Fibroblast of peridontal ligament (primary cell): ENCODE results near the gene RASAL2.
A peak's percentile ranks its signal among the peaks of the same experiment; 100 is the strongest.
"Not testable (repeated sequence)": the region's sequence is repeated elsewhere in the genome, so short reads cannot be mapped to it uniquely, and the experiment has no call there.

Experiments used
- DNase-seq: peaks from one replicate; pipeline ENCODE4 v3.0.0-alpha.2; 2010; ENCODE audit errors: extremely low read depth

RASAL2 gene

DNA sequence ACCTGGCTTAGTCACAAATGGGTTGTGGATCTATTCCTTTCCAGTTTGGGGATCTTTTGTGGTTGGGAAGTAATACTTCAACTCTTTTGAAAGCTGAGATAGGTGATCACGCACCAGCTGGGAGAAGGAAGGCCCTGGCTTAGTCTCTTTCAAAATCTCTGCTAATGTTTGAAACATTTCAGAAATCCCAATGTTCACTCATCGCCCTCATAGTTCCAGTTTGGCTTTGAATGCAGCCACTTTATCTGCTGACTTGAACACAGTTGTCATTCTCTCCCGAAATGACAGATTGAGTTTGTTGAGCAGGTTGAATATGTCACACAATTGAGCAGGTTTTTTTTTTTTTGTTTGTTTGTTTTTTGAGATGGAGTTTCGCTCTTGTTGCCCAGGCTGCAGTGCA is 24.6 kb downstream of the RASAL2 start:
- no peak for DNase-seq

DNA sequence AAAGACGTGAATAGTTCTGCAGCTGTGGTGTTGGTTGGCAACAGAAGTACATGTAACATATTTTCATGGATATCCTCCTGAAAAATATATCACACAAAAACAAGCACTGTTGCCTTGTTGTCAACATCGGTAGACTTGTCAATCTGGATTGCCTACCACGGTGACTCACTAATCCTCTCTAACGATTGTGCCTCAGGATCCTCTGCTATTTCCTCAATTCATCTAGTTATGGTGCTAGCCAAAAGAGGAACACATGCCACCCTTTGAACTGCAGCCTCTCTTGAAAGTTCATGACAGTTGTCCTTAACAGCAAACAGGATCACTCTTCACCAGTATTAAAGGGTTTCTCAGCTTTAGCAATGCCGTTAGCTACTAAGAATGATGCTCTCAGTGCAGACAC is 25.7 kb downstream of the RASAL2 start:
- DNase-seq, result no peak

DNA sequence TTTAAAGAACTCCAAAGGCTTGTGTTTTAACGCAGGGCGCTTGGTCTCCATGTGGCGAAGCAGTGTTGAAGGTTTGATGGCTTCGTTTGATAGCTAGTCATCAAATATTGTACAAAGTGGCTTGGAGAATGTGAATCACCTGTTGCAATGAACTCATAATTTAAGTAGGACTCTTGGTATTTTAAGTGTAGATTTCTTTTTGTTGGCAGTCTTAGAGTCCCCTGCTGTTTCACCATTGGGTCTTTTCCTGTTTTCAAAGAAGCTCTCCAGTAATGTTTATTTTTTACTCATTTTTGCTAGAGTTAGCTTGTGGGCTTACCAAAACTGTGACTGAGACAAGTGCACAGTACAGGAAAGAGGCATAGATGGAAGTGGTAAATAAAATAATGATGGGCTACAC is 26.2 kb downstream of the RASAL2 start:
- no peak for DNase-seq

DNA sequence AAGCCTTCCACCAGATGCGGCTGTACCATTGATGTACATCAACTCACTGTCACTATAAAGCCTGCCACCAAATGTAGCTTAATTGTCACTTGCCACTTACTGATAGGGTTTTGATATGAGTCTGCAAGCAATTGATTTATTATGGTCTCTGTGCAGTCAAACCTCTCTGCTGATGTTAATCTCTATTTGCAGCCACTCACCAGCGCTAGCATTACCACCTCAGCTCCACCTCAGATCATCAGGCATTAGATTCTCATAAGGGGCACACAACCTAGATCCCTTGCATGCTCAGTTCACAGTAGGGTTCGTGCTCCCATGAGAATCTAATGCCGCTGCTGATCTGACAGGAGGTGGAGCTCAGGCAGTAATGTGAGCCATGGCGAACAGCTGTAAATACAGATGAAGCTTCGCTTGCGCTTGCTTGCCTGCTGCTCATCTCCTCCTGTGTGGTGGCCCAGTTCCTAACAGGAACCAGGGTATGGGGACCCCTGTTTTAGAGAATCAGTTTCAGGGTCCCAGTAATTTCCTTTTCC is 26.7 kb downstream of the RASAL2 start:
- DNase-seq, result not testable (repeated sequence)

DNA sequence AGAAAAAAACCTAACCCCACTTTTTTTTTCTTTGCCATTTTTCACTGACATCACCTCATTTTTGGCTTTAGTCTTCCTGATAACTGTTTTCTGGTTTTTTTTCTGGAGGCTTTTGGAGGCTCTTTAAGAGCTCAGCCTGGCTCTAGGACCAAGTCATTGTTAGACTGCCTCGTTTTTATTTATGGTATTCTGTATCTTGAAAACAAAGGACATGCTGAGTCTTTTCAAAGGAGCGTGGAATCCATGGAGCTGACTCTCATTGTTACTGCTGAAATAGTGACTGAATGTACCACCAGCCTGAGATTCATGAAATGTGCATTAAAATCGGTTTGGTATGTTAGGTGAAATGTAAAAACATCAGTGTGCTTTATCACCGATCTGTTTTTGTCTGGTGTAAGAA is 28.0 kb downstream of the RASAL2 start:
- DNase-seq, result no peak

DNA sequence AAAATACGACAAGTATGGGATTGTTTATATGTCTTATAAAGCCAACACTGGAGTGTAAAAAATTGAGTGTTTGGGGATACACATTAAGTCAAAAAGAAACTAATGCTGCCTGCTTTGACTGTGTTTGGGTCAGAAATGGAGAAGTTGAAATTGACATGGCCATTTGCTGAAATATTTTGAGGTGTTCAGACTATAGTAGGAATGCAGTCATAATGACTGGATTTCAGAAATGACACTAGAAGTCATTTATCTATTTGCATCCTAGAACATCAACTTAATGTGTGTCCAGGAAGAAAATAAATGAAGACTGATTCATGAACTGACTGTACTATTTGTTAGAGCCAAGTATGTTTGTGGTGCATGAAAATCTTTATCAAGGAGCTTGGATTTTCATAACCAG is 28.4 kb downstream of the RASAL2 start:
- no peak for DNase-seq

DNA sequence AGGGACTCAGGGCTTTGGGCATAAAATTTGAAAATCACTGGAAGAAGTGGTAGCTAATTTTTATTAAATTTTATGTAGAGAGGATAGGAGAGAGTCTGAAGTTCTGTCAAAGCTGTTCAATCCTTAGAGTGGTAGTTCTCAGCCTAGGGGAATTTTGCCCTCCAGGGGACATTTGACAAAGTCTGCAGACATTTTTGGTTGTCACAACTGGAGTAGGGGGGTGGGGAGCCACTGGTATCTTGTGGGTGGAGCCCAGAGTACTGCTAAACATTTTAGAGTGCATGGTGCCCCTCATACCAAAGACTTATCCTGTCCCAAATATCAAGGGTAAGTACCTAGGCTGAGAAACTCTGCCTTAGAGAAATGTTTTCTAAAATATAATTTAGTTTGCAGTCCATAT is 30.2 kb downstream of the RASAL2 start:
- no peak for DNase-seq

DNA sequence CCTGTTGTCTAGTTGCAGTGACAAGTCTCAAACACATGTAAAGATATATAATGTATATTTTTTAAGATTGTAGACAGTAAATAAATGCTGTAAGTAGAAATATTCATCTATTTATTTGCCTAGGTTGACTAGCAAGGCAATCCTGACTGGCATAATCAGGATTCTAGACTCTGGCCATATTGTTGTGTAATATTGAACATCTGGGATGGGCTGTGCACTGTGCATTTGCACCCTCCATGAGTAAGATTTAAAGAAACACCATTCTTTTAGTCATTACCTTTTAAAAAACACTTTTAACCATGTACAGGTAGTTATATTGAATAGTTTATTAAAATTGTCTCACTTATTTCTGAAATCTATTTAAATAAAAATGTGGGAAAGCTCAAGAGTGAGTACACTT is 32.4 kb downstream of the RASAL2 start:
- peak; percentile 42 for DNase-seq

DNA sequence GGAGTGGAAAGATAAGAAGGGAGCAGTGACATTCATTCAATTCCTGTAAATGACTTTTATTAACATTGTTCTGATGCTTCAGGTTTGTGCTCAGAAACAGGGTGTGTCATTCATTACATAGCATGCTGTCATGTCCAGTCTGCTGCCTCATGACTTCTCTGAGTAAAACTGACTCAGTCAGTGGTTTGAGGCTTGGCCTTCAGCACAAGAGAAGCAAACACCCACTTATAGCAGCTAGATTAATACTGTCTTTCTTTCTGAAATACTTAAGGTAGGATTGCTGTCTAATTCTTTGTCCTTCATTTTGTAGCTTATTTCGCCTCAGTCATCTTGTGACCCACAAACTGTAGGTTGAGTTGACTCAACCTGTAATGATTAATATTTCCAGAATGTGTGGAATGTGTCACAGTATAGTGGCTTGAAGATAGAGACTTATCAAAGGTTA is 32.9 kb downstream of the RASAL2 start:
- peak; percentile 93 for DNase-seq

DNA sequence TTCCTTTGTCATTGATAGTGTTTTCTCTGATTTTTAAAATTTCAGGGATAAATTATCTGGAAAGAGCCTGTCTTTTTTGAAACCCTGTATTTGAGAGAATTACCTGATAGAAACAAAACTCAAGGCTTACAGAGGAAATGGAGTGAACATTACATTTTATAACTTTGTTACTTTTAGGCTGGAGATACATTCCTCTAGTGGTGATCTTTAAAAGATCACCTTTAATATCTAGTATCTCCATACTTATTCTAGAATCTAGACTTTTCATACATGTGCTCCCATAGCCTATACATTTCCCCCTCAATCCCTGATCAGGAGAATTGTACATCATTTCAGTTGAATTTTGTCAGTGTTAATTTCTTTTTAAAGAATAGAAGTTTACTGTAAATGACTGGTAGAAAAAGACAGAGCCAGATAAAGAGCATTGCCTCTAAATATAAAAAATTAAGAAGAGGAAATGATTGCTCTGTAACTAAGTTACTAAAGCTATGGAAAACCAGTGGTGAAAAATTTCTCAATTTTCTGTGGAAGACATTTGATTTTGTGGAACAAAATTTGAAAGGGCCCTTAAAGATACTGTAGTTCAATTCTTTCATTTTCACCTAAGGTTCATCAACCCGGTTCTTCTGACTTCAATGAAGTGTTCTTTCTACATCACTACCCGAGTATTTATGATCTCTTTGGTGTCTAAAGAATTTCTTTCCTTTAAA is 33.7 kb downstream of the RASAL2 start:
- DNase-seq, result no peak

DNA sequence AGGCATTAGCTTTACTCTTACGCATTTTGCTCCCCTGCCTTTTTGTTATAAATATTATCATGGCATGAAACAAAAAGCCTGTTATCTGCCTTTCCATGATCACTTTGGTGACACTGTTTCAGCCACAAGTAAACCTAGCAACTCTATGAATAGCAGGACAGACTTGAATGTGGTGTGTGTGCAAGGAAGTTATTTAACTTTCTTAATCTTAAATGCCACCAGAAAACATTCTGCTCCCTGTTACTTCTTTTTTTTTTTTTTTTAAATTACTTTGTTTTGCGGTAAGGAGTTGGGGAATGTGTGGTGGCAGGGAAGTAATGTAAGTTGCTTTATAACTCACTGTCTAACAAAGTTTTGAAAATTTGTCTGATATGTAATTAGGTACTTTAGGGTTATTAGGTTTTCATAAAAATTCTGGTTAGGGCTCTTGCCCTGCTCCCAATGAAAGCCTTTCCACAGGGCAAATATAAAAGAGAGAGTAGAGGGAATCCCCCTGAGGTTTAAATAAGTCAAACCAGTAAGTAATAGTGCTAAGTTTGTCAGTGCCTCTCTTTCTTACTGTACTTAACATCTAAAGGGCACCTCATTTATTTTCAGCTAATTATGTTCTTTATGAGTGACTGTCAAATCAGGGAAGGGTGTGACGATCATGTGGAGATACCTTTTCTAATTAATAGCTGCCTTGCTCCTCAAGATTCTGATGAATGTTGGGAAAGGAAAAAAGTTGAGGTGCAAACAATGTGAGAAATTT is 39.5 kb downstream of the RASAL2 start:
- peak; percentile 56 for DNase-seq

DNA sequence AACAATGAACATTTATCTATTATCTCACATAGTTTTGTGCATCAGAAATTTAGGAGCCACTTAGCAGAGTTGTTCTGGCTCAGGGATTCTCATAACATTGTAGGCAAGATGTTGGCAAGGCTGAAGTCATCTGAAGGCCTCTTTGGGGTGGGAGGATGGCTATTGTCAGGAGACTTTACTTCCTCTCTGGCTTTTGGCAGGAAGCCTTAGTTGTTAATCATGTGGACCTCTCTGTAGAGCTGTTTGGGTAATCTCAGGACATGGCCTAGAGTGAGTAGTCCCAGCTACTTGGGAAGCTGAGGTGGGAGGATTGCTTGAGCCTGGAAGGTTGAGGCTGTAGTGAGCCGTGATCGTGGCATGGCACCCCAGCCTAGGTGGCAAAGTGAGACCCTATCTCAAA is 40.2 kb downstream of the RASAL2 start:
- peak; percentile 81 for DNase-seq

DNA sequence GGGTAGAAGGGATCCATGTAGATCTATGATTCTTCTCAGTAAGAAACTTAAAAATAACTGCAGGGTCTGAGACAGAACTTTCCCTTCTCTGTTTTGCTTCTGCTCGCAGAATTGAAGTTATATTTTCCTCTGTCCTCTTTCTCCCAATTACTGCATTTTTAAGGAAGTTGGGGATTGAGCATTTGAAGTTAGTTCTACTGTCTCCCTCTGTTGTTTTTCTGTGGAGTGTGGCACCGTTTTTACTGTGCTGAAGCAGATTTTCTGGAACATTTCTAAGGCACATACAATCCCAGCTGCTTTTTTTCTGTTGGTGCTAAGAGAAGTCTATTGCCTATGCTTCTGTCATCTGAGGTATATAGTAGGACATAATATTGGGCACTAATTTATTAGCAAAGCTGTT is 43.3 kb downstream of the RASAL2 start:
- DNase-seq, result peak; percentile 68

DNA sequence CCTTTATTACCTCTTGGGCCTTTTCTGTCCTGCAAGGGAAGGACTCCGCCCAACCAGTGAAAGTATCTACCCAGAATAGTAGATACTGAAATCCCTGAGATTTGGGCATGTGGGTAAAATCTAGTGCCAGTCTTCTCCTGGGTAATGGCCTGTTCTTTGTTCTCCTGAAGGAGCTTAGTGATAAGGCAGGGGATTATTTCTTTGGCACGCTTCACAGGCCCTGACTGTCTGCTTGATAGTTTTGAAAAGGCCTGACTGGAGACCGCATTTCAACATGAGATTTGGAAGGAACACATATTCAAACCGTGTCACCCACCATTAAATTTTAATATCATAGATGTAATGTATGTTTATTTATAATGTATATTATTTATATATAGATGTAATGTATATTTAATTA is 48.9 kb downstream of the RASAL2 start:
- DNase-seq, result no peak

DNA sequence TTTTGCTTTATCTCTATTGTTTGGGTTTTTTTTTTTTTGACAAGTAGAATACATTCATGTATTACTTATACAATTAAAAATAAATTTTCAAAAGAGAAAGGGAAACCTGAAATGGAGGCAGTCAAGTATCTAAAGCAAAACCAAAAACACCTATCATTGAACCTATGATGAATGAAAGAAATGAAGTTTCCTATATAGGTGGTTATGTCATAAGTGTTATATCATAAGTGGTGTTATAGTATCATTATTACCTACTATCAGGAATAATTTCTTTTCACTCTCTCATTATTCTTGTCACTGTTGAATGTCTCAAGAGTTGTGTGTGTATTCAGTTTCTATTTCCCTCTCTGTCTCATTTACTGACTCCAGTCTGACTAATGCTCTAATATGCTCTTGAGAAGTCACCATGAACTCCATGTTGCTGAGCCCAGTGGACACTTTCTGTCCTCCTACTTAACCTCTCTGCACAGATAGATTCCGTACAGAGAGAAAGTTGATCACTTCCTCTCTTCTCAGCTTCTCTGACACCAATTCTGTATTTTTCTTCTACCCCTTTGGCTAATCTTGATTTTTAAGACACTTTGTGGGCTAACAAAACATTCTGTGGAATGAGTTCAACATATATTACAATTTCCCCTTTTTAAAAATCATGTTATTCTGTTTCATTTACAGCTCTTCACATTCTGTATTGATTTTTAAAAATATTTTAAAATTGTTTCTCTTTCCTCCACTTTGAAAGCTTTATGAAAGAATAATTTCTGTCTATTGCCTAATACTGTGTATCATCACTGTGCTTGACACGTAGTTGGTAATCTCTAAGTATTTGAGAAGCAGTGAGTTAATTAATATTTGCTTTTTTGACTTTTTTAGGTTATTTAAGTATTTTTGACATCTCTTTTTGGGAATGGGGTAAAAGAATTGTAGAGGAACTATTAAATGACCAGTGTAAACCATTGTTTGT is 50.1 kb downstream of the RASAL2 start:
- peak; percentile 59 for DNase-seq

DNA sequence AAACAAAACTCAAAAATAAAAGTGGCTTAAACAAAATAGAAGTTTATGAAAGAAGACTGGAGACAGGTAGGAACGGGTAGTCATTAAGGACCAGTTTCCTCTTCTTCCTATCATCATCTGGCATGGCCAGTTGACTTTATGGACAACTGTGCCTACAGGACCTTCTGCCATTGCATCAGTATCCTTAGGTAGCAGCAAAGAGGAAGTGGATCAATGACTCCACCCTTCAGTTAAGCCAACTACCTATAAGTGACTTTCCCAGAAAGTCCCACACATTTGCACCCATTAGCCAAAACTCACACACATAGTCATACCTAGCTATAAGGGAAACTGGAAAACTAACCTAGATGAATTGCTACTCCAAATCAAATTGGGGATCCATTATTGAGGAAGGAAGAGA is 51.7 kb downstream of the RASAL2 start:
- DNase-seq, result no peak

DNA sequence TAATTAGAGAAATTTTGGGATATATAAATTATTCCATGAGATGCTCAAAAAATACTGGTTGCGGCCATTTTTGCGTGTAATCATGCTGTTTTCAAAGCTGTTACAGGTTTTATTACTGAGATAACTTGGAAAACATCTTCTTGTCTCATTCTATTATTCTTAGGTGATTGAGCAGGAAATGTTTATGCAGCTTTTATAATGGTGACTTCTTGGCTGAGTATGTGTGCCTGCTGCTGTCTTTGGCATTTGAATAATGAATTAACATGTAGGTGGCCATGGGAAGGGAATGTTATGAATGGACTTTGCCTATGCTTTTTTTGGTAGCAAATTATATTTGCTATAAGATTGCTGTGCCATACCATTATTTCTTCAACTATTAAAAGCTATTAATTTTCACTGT is 52.5 kb downstream of the RASAL2 start:
- DNase-seq, result no peak

DNA sequence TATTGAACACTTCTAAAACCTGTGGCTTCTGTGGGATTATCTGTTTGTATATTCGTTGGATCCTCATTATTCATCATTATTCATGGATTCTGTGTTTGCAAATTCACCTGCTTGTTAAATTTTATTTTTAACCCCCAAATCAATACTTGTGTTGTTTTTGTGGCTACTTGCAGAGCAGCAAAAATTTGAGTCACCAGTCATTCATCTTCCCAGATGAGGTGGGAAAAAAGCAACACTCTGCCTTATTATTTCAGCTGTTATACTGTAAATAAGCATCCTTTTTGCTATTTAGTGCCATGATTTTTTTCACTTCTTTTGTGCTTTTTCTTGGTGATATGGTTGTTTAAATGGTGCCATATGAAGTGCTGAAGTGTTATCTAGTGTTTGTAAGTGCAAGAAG is 56.7 kb downstream of the RASAL2 start:
- no peak for DNase-seq

DNA sequence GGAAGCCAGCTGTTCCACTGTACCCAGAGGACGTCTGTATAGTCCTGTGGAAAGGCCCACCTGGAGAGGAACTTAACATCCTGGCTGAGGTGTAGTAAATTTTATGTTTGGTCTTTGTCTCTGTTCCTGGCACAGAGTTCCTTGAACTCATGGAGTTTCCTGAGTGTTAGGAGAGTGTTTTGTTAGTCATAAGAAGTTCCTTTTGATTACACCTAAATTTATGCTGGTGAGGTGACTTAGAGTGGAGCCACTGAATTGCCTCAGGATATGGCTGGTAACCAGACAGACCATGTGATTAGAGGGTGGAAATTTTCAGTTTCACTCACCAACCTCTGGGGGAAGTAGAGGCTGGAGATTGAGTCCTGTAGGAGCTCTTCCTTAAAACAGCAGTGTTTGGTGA is 57.9 kb downstream of the RASAL2 start:
- DNase-seq, result no peak

DNA sequence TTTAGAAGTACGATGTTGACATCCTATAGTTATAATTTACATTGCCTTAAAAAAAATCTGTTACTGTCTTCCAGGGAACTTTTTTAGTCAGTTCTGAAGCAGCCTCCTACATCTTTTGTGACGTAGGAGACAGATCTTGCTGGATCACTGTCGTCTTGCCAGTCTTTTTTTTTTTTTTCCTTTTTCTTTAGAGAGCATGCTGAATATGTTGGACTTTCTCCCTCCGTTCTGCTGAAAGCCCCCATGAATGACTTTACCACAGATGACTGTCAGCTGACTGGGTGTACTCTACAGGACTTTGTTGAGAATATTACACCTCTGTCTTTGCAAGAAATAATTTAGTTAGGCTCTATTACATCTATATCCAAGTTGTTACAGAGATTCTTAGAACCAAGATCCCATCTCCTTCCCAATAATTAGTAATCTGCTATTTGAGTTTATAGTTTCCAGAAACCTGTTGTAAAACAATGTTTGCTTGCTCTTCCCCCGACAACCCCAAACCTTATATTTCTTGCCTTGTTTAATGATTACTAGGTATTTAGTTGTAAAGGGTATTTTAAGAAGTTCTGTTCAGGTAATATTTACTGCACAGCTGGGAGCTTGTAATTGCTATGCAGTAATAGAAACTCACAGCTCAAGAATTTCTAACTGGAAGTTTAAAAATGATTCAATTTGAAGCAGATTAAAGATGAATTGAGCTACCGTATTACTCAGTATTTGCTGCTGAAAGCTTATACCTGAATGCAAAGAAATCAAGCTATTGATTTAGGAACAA is 61.8 kb downstream of the RASAL2 start:
- no peak for DNase-seq

DNA sequence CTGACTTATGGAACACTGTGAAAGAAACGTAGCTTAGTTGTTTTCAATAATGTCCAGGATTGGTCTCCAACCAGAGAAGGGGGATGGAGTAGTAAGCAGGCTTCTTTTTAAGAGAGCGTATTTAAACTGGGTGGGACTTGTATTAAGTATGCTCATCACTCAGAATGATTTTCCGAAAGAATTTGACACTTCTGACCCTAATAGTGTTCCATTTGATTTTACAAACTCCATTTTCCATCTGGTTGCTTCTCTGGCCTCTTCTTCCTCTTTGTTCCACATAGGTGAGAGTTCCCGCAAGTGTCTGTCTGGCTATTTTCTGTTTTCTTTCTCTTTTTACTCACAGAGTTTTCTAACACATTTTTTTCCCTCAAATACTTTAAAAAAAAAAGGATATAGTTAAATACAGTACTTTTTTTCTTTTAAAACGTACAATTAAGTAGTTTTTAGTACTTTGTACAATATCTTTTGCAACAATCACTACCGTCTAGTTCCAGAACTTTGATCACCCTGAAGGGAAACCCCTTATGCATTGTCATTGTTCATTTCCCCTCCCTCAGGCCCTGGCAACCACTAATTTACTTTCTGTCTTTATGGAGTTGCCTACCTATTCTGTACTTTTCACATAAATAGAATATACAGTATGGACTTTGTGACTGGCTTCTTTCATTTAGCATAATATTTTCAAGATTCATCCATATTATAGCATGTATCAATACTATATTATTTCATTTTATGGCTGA is 67.0 kb downstream of the RASAL2 start:
- no peak for DNase-seq
